Neural cell (in vitro differentiated cells): ENCODE measurements around the gene CAMK2D. TPM values are rescaled to one million over a fixed set of nuclear protein-coding genes. Genes with fewer than 3 reads are reported as not detected.

Experiments used
- H2AFZ ChIP-seq: fragments of 200-600, 300-800 bp; sonication (generic), shearing (Covaris generic); 2 replicates; pipeline ENCODE4 v1.6.0; 2014; ENCODE audit warnings: low read depth, mild to moderate bottlenecking, antibody characterized with exemption, low read length, moderate library complexity
- H3F3A ChIP-seq: fragments of 200-600 bp; shearing (Covaris generic); 2 replicates; pipeline ENCODE4 v1.6.1; 2016; ENCODE audit warnings: mild to moderate bottlenecking, moderate library complexity, mixed read lengths, antibody characterized with exemption, low read length; ENCODE audit not compliant: insufficient read depth, poor library complexity, severe bottlenecking
- H3K27ac ChIP-seq: fragments of 200-600, 300-800 bp; sonication (generic), shearing (Covaris generic); 2 replicates; pipeline ENCODE4 v1.5.1; 2014; ENCODE audit warnings: mild to moderate bottlenecking, low read length, moderate library complexity
- H3K27me3 ChIP-seq: fragments of 300-800, 200-600 bp; sonication (generic), shearing (Covaris generic); 2 replicates; pipeline ENCODE4 v1.6.0; 2014; ENCODE audit warnings: mild to moderate bottlenecking, low read depth, low read length, moderate library complexity; ENCODE audit not compliant: insufficient read depth
- H3K36me3 ChIP-seq: fragments of 300-800, 200-600 bp; sonication (generic), shearing (Covaris generic); 2 replicates; pipeline ENCODE4 v1.5.1; 2014; ENCODE audit warnings: mild to moderate bottlenecking, antibody characterized with exemption, low read length, moderate library complexity; ENCODE audit not compliant: insufficient read depth
- H3K4me2 ChIP-seq: fragments of 300-800, 200-600 bp; sonication (generic), shearing (Covaris generic); 2 replicates; pipeline ENCODE4 v1.6.0; 2014; ENCODE audit warnings: mild to moderate bottlenecking, low read length
- H3K4me3 ChIP-seq: fragments of 300-800, 200-600 bp; sonication (generic), shearing (Covaris generic); 2 replicates; pipeline ENCODE4 v1.5.1; 2014; ENCODE audit warnings: mild to moderate bottlenecking, low read length, moderate library complexity
- H3K79me2 ChIP-seq: fragments of 200-600 bp; shearing (Covaris generic); replicated peaks from 2 replicates; pipeline ENCODE4 v1.6.0; 2014; ENCODE audit warnings: mild to moderate bottlenecking, low read length, moderate library complexity; ENCODE audit not compliant: insufficient read depth
- H3K9ac ChIP-seq: fragments of 300-800, 200-600 bp; sonication (generic), shearing (Covaris generic); 2 replicates; pipeline ENCODE4 v1.6.1; 2016; ENCODE audit warnings: mild to moderate bottlenecking, low read length, mixed read lengths
- H3K9me2 ChIP-seq: fragments of 200-600 bp; shearing (Covaris generic); 2 replicates; pipeline ENCODE4 v1.6.1; 2016; ENCODE audit warnings: mild to moderate bottlenecking, low read length, mixed read lengths; ENCODE audit not compliant: insufficient read depth
- H3K9me3 ChIP-seq: fragments of 200-600, 300-800 bp; sonication (generic), shearing (Covaris generic); 2 replicates; pipeline ENCODE4 v1.6.1; 2016; ENCODE audit warnings: mild to moderate bottlenecking, mixed run types, low read length, moderate library complexity, mixed read lengths
- H4K20me1 ChIP-seq: fragments of 200-600 bp; shearing (Covaris generic); 2 replicates; pipeline ENCODE4 v1.6.1; 2016; ENCODE audit warnings: mild to moderate bottlenecking, mixed run types; ENCODE audit not compliant: insufficient read depth
- EP300 ChIP-seq: fragments of 450-650 bp; conservative IDR thresholded peaks from 2 replicates; pipeline ENCODE4 v1.6.1; 2014; ENCODE audit warnings: antibody characterized with exemption, mild to moderate bottlenecking, moderate library complexity; ENCODE audit not compliant: poor library complexity, severe bottlenecking
- EZH2 ChIP-seq: fragments of 200-600, 300-800 bp; shearing (Covaris generic), sonication (generic); IDR thresholded peaks from 2 replicates; pipeline ENCODE4 v1.6.1; 2014; ENCODE audit warnings: antibody characterized with exemption, low read length, borderline replicate concordance, mild to moderate bottlenecking; ENCODE audit not compliant: insufficient read depth, poor library complexity, severe bottlenecking
- MXI1 ChIP-seq: fragments of 450-650 bp; conservative IDR thresholded peaks from 2 replicates; pipeline ENCODE4 v1.6.1; 2014; ENCODE audit warnings: antibody characterized with exemption, mild to moderate bottlenecking; ENCODE audit not compliant: poor library complexity, severe bottlenecking
- POLR2AphosphoS5 ChIP-seq: IDR thresholded peaks from 2 replicates; pipeline ENCODE4 v1.6.1; 2012
- RAD21 ChIP-seq: fragments of 450-650 bp; conservative IDR thresholded peaks from 2 replicates; pipeline ENCODE4 v1.6.1; 2014; ENCODE audit warnings: antibody characterized with exemption, mild to moderate bottlenecking, moderate library complexity
- REST ChIP-seq: IDR thresholded peaks from 2 replicates; pipeline ENCODE4 v1.6.1; 2012; ENCODE audit warnings: borderline replicate concordance
- SMC3 ChIP-seq: fragments of 450-650 bp; conservative IDR thresholded peaks from 2 replicates; pipeline ENCODE4 v1.6.1; 2014; ENCODE audit warnings: antibody characterized with exemption, mild to moderate bottlenecking, moderate library complexity; ENCODE audit not compliant: poor library complexity
- TAF1 ChIP-seq: IDR thresholded peaks from 2 replicates; pipeline ENCODE4 v1.6.1; 2012; ENCODE audit warnings: low read depth
- polyA plus RNA-seq: library from polyadenylated mRNA; depleted of rRNA; stranded (reverse); fragments of >200 nt; gene quantifications from 2 replicates; pipeline ENCODE4 v1.2.3, GENCODE V29; 2014
- TF ChIP-seq, protein P1 (sequence below): fragments of 450-650 bp; IDR thresholded peaks from 2 replicates; pipeline ENCODE4 v1.5.1; 2014; ENCODE audit warnings: antibody characterized with exemption, mild to moderate bottlenecking, moderate library complexity; ENCODE audit not compliant: poor library complexity, severe bottlenecking

Gene CAMK2D
- polyA plus RNA-seq, 1 donor from 2014 or later, result 27.1 TPM

DNA sequence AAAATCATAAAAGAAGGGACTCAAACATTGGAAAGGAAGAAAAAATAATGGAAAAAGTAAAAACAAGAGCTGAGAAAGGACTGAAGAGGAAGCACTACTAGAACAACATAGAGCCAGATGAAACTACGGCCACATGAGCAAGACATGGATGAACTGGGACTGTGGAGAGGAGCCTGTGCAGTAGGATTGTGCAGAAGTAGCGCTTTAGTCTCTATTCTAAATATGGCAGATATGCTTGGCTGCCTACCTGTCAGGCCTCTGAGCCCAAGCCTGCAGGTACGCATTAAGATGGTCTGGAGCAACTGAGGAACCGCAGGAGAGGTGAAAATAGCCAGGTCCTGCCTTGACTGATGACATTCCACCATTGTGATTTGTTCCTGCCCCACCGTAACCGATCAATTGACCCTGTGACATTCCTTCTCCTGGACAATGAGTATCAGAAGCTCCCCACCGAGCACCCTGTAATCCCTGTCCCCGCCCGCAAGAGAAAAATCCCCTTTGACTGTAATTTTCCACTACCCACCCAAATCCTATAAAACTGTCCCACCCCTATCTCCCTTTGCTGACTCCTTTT, 154.3 kb downstream of the CAMK2D start:
- Histone ChIP-seq H2AFZ (no peak overlapping the region), H3K4me2 (no peak overlapping the region), H3K36me3 (no peaks in the 10 kb centered on the region), H3K27ac (no peak overlapping the region), H3K9ac (no peak overlapping the region), H3K9me3 (no peaks in the 10 kb centered on the region), H3F3A (no peaks in the 10 kb centered on the region), H4K20me1 (no peaks in the 10 kb centered on the region), H3K27me3 (no peaks in the 10 kb centered on the region), H3K79me2 (no peaks in the 10 kb centered on the region), H3K4me3 (no peak overlapping the region), H3K9me2 (no peaks in the 10 kb centered on the region)
- no peak for TF ChIP-seq REST
- TF ChIP-seq TAF1, result no peak
- no peak for TF ChIP-seq SMC3
- TF ChIP-seq POLR2AphosphoS5, result no peak
- no peak for TF ChIP-seq EZH2
- no peak for TF ChIP-seq EP300
- no peak for TF ChIP-seq RAD21
- TF ChIP-seq MXI1, result no peak
- TF ChIP-seq, protein P1, sequence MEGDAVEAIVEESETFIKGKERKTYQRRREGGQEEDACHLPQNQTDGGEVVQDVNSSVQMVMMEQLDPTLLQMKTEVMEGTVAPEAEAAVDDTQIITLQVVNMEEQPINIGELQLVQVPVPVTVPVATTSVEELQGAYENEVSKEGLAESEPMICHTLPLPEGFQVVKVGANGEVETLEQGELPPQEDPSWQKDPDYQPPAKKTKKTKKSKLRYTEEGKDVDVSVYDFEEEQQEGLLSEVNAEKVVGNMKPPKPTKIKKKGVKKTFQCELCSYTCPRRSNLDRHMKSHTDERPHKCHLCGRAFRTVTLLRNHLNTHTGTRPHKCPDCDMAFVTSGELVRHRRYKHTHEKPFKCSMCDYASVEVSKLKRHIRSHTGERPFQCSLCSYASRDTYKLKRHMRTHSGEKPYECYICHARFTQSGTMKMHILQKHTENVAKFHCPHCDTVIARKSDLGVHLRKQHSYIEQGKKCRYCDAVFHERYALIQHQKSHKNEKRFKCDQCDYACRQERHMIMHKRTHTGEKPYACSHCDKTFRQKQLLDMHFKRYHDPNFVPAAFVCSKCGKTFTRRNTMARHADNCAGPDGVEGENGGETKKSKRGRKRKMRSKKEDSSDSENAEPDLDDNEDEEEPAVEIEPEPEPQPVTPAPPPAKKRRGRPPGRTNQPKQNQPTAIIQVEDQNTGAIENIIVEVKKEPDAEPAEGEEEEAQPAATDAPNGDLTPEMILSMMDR, result no peak

DNA sequence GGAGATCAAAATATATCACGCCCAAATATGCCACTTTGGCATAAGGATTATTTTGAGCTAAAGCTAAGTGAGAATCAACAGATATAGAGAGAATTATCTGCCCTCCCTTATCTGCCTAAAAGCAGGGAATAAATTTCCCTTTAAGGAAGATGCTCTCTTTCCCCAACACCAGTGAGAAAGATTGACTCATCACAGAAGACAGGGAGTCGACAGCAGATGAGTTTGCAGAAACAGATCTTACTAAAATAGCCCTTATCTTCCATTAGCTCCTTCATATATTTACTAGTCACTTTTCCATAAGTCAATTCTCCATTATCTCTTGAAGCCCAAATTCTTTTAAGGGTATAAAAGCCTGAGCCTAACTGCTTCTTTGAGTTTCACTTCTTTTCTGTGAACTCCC, 156.6 kb downstream of the CAMK2D start:
- TF ChIP-seq, protein P1, result no peak
- TF ChIP-seq RAD21 (no peak), REST (no peak), MXI1 (no peak), POLR2AphosphoS5 (no peak), SMC3 (no peak), TAF1 (no peak), EP300 (no peak), EZH2 (no peak)
- Histone ChIP-seq H3K27ac (no peak overlapping the region), H3K79me2 (no peaks in the 10 kb centered on the region), H2AFZ (no peak overlapping the region), H3K9ac (no peak overlapping the region), H3K9me2 (no peaks in the 10 kb centered on the region), H3K9me3 (no peaks in the 10 kb centered on the region), H3F3A (no peaks in the 10 kb centered on the region), H3K4me2 (no peak overlapping the region), H3K4me3 (no peak overlapping the region), H4K20me1 (no peaks in the 10 kb centered on the region), H3K27me3 (no peaks in the 10 kb centered on the region), H3K36me3 (no peaks in the 10 kb centered on the region)
